ENCODE results near the gene CPN2. TPM values are rescaled to one million over a fixed set of nuclear protein-coding genes. Genes with fewer than 3 reads are reported as not detected.

The CPN2 gene
- not detected in 2 replicates for total RNA-seq

- intact Hi-C loops (cut with micrococcal nuclease) = no loop called here
Observed at GRCh38 chr3:194351080-194351672, at the start of gene CPN2. CPN2 (minus strand) TSS chr3:194351328; CDS start chr3:194342702, 8,626 bp downstream.

GRCh38 chr3:194399874-194400411 lies 48.8 kb upstream of the CPN2 start:
- intact Hi-C loops (cut with micrococcal nuclease) = loop anchor here (5.0 to 10.0 kb wide), 2 partner anchors 87 to 735 kb away; partner anchors contain the start of gene ATP13A3

GRCh38 chr3:194399166-194399565 lies 48.0 kb upstream of the CPN2 start, which contains the start of gene GP5:
GP5 (minus strand) TSS chr3:194399266; CDS start chr3:194398282, 984 bp downstream.
- intact Hi-C loops (cut with micrococcal nuclease) = loop anchor here (5.0 kb wide), 1 partner anchor 88 kb away; the partner anchor contains the start of gene ATP13A3

DNA sequence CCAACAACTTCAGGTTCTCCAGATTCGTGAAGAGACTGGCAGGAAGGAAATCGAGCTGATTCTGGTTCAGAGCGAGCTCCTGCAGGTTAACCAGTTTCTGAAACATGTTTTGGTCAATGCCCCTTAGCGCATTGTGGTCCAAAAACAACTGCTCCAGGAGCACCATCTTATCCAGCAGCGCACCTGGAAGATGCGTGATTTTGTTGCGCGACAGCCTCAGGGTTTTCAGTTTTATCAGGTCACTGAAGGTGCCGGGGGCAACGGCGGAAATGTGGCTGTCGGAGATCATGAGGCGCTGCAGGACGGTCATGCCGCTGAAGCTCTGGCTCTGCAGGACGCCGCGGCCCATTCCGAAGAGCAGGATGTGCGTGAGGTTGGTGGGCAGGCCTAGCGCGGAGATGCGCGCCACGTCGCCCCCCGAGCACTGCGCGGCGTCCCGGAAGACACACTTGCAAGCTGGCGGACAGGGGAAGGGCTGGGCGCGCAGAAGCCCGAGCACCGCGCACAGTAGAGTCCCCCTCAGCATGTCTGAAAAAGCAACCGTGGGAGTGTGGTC lies 46.7 kb upstream of the CPN2 start:
- intact Hi-C loops (cut with micrococcal nuclease) = loop anchor here (2.0 to 5.0 kb wide), 3 partner anchors 65 to 261 kb away; partner anchors contain the start of genes ATP13A3 and HES1

DNA sequence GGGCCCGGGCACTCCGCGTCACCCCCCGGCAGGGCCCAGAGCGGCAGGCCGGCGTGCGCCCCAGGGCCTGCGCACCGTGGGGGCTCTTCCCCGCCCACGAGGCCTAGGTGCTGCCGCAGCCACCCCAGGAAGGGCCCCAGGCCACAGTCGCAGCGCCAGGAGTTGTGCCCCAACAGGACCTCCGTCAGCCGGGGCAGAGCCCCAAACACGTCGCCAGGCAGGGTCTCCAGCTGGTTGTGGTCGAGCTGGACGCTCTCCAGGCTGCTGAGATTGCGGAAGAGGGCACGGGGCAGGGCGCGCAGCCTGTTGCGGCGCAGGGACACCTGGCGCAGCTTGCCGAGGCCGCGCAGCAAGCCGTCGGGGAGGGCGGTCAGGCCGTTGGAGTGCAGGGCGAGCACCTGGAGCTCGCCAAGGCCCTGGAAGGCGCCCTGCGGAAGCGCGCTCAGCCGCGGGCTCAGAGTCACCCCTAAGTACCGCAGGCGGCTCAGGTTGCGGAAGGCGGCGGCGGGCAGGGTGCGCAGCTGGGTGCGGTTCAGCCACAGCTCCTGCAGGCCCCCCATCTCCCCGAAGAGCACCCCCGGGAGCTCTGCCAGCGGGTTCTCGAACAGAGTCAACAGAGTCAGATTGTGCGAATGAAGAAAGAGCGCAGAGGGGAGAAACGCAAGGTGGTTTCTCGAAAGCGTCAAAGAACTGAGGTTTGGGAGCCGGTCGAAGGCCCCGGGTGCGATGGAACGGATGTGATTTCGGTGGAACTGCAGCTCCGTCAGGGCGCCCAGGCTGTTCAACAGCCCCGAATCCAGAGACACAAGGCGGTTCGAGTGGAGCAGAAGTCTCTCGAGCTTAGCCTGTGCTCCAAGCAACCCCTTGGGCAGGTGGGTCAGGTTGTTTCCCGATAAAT lies 46.0 kb upstream of the CPN2 start:
- intact Hi-C loops (cut with micrococcal nuclease) = loop anchor here (2.0 to 5.0 kb wide), 3 partner anchors 64 to 260 kb away; partner anchors contain the start of genes ATP13A3 and HES1

DNA sequence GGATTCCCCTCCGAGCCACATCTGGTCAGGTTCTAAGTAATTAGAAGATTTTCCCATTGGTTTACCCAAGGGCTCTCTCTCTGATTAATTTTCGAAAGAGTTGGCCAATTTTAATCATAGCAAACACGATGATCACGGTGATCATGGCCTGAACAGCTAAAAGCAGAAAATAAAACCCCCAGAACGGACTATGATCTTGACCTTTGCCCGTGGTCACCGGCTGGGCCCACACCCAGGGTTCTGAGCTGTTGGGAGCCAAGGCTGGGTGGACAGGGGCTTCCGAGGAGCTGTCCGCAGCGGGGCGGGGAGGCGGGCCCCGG lies 45.4 kb upstream of the CPN2 start:
- intact Hi-C loops (cut with micrococcal nuclease) = loop anchor here (2.0 to 5.0 kb wide), 3 partner anchors 64 to 260 kb away; partner anchors contain the start of genes ATP13A3 and HES1

DNA sequence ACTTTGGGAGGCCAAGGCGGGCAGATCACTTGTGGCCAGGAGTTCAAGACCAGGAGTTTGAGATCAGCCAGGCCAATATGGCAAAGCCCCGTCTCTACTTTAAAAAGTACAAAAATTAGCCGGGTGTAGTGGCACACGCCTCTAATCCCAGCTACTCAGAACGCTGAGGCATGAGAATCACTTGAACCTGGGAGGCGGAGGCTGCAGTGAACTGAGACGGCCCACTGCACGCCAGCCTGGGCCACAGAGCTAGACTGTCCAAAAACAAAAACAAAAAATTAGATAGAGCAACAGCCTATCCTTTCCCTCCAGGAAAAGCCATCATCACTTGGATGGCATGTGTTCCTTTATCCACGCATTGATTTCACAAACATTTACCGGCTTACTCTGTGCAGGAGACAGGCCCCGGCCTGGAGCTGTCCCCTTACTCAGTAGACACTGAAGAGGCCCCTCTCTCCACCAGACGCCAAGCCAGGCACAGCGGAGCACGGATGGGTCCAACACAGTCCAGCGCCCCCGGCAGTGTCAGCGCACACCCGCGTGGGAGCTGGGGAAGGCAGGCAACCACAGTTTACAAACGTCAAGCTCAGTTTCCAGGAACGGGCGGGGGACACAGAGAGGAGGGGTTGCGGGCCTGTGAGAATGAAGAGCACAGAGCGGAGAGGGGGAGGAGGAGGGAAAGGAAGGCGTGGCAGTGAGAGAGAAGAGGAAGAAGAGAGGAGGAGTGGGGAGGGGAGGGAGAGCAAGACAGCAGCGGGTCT lies 44.8 kb upstream of the CPN2 start:
- intact Hi-C loops (cut with micrococcal nuclease) = loop anchor here (2.0 to 5.0 kb wide), 3 partner anchors 63 to 259 kb away; partner anchors contain the start of genes ATP13A3 and HES1

- intact Hi-C loops (cut with micrococcal nuclease) = loop anchor here (5.0 kb wide), 1 partner anchor 92 kb away; the partner anchor contains the start of gene ATP13A3
Observed at GRCh38 chr3:194395212-194395611, 44.1 kb upstream of the CPN2 start.

GRCh38 chr3:194392576-194392975 lies 41.4 kb upstream of the CPN2 start:
- intact Hi-C loops (cut with micrococcal nuclease) = no loop called here

- intact Hi-C loops (cut with micrococcal nuclease) = no loop called here
Observed at GRCh38 chr3:194390835-194391234, 39.7 kb upstream of the CPN2 start.

DNA sequence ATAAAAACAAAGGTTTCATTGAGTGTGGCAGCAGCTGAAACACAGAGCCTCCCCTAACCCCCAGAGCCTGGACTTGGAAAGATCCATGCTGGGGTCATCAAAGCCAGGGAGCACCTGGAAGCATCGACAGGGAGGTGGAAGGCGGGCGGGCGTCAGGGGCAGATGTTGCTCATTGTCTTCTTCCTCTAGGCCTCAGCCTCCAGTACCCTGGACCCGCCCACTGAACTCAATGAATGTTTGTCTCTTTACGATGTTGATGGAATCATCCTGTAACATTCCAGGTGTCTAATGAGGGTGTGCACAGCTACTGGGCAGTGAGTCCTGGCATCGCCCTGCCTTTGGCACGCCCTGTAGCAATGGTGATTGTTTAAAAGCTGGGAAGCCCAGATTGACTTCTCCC lies 38.1 kb upstream of the CPN2 start:
- intact Hi-C loops (cut with micrococcal nuclease) = no loop called here

- intact Hi-C loops (cut with micrococcal nuclease) = no loop called here
Observed at GRCh38 chr3:194387926-194388418, 36.8 kb upstream of the CPN2 start.

- intact Hi-C loops (cut with micrococcal nuclease) = no loop called here
Observed at GRCh38 chr3:194387276-194387675, 36.1 kb upstream of the CPN2 start.

- intact Hi-C loops (cut with micrococcal nuclease) = no loop called here
Observed at GRCh38 chr3:194386648-194387047, 35.5 kb upstream of the CPN2 start.

DNA sequence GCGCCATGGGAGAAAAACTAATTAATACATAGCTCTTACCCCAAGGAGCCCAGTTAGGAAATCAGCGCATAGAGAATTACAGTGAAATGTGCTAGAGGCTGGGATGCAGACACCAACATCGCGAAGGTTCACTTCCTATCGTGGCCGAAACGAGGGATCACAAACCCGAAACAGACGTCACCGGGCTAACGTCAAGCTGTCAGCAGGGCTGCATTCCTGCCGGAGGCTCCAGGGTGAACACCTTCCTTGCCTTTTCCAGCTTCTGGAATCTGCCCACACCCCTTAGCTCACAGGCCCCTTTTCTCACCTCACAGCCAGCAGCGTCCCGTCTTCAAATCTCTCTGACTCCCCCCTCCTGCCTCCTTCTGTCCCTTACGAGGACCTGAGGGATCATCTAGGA lies 34.9 kb upstream of the CPN2 start:
- intact Hi-C loops (cut with micrococcal nuclease) = no loop called here

- intact Hi-C loops (cut with micrococcal nuclease) = no loop called here
Observed at GRCh38 chr3:194384569-194385001, 33.5 kb upstream of the CPN2 start.

- intact Hi-C loops (cut with micrococcal nuclease) = no loop called here
Observed at GRCh38 chr3:194384156-194384555, 33.0 kb upstream of the CPN2 start.

- intact Hi-C loops (cut with micrococcal nuclease) = no loop called here
Observed at GRCh38 chr3:194383276-194383940, 32.3 kb upstream of the CPN2 start.

- intact Hi-C loops (cut with micrococcal nuclease) = no loop called here
Observed at GRCh38 chr3:194382892-194383223, 31.7 kb upstream of the CPN2 start.

All from T-helper 2 cell treated with Interferon-gamma antibody and Interleukin-4, amounts not matched to agents 100 ng/mL and 5 ng/mL, for 36 hours (primary cell).